ENCODE measurements around the gene MRGPRG. TPM values are rescaled to one million over a fixed set of nuclear protein-coding genes. Genes with fewer than 3 reads are reported as not detected.

MRGPRG gene
- total and polyA plus RNA-seq, 4 donors: not detected

DNA sequence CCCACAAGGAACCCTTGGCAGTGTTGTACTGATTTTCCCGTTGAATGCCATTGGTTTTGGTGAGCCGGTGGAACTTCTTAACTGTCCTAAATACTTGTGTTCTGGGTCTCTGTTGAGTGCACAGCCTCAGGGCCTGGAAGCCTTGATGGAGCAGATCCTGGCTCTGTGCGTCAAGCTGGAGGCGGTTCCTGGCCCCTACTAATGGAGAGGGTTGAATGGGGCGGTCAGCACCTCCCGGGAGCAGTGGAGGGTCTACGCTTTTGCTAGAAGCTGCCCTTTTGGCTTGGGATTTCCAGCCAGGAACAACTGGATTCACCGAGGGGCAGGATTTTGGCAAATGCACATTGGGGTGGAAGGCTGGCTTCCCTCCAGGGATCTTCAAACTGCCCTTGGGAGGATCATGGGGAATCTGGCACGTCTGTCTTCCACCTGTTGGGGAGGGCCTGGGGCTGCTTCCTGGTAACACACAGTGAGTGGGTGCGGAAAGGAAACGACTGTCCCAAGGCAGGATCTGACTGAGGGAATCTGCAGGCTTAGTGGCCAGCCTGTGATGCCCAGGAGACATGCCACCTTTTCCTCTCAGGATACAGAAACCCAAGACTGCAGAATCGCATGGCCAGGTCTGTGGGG, 46.6 kb downstream of the MRGPRG start:
- Histone ChIP-seq H3K27ac (ENCODE audit: low read depth in 1 of 2, low read length in 2 of 2) (no peak overlapping the region), H3K4me3 (ENCODE audit: low read depth in 1 of 3, low read length in 3 of 3) (no peak overlapping the region), H3K9me3 (ENCODE audit: control insufficient read depth in 4 of 4, low read length in 3 of 4) (peaks cover 0 to 11% (median 5%) of the 10 kb centered on the region in 4 donors), H3K36me3 (ENCODE audit: control insufficient read depth in 4 of 4, insufficient read depth in 3 of 4, low read depth in 1 of 4, low read length in 3 of 4) (no peaks in the 10 kb centered on the region), H3K4me1 (ENCODE audit: control insufficient read depth in 4 of 4, insufficient read depth in 4 of 4, low read length in 3 of 4) (no peaks in the 10 kb centered on the region), H3K27me3 (ENCODE audit: control insufficient read depth in 4 of 4, insufficient read depth in 4 of 4, low read length in 3 of 4) (no peaks in the 10 kb centered on the region), H3K9ac (ENCODE audit: low read depth in 1 of 2, low read length in 2 of 2) (no peak overlapping the region)
- DNase-seq (ENCODE audit: low spot score): no peak
- TF ChIP-seq YY1 (IDR thresholded peaks at IDR 0.05) (no peak), SP1 (IDR thresholded peaks at IDR 0.05) (no peak)
- TF ChIP-seq, protein P1, sequence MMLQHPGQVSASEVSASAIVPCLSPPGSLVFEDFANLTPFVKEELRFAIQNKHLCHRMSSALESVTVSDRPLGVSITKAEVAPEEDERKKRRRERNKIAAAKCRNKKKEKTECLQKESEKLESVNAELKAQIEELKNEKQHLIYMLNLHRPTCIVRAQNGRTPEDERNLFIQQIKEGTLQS (IDR thresholded peaks at IDR 0.05): no peak
- WGBS: 73% methylated on average over 12 of the region's 12 CpGs

DNA sequence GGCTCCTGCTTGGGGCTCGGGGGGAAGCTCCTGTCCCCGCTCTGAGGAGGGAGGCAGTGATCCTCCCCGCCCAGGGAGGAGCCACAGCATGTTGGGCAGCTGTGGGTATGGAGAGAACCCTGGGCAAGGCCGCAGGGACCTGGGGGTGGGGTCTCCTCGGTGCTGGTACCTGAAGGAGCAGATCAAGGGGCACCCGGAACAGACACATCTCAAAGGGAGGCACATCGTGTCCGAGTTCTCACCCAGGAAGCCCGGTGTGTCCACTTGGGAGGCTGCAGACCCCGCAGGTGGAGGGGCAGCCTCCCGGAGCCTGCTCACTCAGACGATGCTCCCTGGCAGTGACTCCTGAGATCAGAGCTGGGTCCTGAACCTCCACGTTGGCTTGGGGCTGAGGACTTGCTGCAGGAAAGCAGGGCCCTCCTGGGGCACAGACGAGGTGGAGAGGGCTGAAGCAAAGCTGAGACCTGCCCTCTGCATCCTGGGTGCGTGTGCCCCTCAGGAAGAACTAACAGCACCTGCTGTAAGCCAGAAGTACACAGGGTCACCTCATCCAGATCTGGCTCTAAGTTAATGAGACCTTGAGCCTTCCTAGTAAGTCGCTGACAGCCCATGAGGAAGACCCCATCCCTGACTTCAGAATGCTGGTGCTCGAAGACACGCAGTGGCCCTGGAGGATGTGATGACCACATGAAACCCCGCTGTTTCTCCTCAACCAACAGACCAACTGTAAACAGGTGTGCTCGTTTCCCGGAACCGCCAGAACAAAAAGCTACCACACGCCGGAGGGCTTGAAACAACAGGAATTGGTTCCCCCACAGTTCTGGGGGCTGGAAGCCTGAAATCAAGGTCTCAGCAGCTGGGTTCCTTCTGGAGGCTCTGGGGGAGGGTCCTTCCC, 47.6 kb downstream of the MRGPRG start:
- Histone ChIP-seq H3K9me3 (ENCODE audit: control insufficient read depth in 4 of 4, low read length in 3 of 4) (peaks cover 0 to 5% (median 1%) of the 10 kb centered on the region in 4 donors), H3K4me1 (ENCODE audit: control insufficient read depth in 4 of 4, insufficient read depth in 4 of 4, low read length in 3 of 4) (no peaks in the 10 kb centered on the region), H3K9ac (ENCODE audit: low read depth in 1 of 2, low read length in 2 of 2) (no peak overlapping the region), H3K27me3 (ENCODE audit: control insufficient read depth in 4 of 4, insufficient read depth in 4 of 4, low read length in 3 of 4) (no peaks in the 10 kb centered on the region), H3K36me3 (ENCODE audit: control insufficient read depth in 4 of 4, insufficient read depth in 3 of 4, low read depth in 1 of 4, low read length in 3 of 4) (no peaks in the 10 kb centered on the region), H3K4me3 (ENCODE audit: low read depth in 1 of 3, low read length in 3 of 3) (no peak overlapping the region), H3K27ac (ENCODE audit: low read depth in 1 of 2, low read length in 2 of 2) (no peak overlapping the region)
- 73% methylated on average over 24 of the region's 24 CpGs for WGBS
- DNase-seq (ENCODE audit: low spot score): no peak
- TF ChIP-seq RAD21 (IDR thresholded peaks at IDR 0.05): no peak
- TF ChIP-seq, protein P2, sequence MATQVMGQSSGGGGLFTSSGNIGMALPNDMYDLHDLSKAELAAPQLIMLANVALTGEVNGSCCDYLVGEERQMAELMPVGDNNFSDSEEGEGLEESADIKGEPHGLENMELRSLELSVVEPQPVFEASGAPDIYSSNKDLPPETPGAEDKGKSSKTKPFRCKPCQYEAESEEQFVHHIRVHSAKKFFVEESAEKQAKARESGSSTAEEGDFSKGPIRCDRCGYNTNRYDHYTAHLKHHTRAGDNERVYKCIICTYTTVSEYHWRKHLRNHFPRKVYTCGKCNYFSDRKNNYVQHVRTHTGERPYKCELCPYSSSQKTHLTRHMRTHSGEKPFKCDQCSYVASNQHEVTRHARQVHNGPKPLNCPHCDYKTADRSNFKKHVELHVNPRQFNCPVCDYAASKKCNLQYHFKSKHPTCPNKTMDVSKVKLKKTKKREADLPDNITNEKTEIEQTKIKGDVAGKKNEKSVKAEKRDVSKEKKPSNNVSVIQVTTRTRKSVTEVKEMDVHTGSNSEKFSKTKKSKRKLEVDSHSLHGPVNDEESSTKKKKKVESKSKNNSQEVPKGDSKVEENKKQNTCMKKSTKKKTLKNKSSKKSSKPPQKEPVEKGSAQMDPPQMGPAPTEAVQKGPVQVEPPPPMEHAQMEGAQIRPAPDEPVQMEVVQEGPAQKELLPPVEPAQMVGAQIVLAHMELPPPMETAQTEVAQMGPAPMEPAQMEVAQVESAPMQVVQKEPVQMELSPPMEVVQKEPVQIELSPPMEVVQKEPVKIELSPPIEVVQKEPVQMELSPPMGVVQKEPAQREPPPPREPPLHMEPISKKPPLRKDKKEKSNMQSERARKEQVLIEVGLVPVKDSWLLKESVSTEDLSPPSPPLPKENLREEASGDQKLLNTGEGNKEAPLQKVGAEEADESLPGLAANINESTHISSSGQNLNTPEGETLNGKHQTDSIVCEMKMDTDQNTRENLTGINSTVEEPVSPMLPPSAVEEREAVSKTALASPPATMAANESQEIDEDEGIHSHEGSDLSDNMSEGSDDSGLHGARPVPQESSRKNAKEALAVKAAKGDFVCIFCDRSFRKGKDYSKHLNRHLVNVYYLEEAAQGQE (IDR thresholded peaks at IDR 0.05): no peak
- TF ChIP-seq FOXA1 (IDR thresholded peaks at IDR 0.05): no peak
- TF ChIP-seq YY1 (IDR thresholded peaks at IDR 0.05): no peak
- TF ChIP-seq, protein P3, sequence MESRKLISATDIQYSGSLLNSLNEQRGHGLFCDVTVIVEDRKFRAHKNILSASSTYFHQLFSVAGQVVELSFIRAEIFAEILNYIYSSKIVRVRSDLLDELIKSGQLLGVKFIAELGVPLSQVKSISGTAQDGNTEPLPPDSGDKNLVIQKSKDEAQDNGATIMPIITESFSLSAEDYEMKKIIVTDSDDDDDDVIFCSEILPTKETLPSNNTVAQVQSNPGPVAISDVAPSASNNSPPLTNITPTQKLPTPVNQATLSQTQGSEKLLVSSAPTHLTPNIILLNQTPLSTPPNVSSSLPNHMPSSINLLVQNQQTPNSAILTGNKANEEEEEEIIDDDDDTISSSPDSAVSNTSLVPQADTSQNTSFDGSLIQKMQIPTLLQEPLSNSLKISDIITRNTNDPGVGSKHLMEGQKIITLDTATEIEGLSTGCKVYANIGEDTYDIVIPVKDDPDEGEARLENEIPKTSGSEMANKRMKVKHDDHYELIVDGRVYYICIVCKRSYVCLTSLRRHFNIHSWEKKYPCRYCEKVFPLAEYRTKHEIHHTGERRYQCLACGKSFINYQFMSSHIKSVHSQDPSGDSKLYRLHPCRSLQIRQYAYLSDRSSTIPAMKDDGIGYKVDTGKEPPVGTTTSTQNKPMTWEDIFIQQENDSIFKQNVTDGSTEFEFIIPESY (IDR thresholded peaks at IDR 0.05): no peak
- TF ChIP-seq, protein P4, sequence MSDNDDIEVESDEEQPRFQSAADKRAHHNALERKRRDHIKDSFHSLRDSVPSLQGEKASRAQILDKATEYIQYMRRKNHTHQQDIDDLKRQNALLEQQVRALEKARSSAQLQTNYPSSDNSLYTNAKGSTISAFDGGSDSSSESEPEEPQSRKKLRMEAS (IDR thresholded peaks at IDR 0.05): no peak
- no peak for TF ChIP-seq EGR1 (IDR thresholded peaks at IDR 0.05; ENCODE audit: low read depth in 2 of 2)
- TF ChIP-seq HNF4A (conservative IDR thresholded peaks at IDR 0.05): no peak
- TF ChIP-seq GABPA (IDR thresholded peaks at IDR 0.05 in 1 of 2, conservative IDR thresholded peaks at IDR 0.05 in 1 of 2): no peak
- no peak for TF ChIP-seq JUND (IDR thresholded peaks at IDR 0.05)
- no peak for TF ChIP-seq HNF4G (IDR thresholded peaks at IDR 0.05)
- TF ChIP-seq SP1 (IDR thresholded peaks at IDR 0.05): no peak
- TF ChIP-seq, protein P1 (IDR thresholded peaks at IDR 0.05): no peak
- TF ChIP-seq TAF1 (conservative IDR thresholded peaks at IDR 0.05): no peak
- no peak for TF ChIP-seq NR2F2 (IDR thresholded peaks at IDR 0.05)
- TF ChIP-seq FOXA2 (IDR thresholded peaks at IDR 0.05): no peak
- TF ChIP-seq, protein P5, sequence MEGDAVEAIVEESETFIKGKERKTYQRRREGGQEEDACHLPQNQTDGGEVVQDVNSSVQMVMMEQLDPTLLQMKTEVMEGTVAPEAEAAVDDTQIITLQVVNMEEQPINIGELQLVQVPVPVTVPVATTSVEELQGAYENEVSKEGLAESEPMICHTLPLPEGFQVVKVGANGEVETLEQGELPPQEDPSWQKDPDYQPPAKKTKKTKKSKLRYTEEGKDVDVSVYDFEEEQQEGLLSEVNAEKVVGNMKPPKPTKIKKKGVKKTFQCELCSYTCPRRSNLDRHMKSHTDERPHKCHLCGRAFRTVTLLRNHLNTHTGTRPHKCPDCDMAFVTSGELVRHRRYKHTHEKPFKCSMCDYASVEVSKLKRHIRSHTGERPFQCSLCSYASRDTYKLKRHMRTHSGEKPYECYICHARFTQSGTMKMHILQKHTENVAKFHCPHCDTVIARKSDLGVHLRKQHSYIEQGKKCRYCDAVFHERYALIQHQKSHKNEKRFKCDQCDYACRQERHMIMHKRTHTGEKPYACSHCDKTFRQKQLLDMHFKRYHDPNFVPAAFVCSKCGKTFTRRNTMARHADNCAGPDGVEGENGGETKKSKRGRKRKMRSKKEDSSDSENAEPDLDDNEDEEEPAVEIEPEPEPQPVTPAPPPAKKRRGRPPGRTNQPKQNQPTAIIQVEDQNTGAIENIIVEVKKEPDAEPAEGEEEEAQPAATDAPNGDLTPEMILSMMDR (IDR thresholded peaks at IDR 0.05; ENCODE audit: low read depth, low read length, missing input control): no peak
- no peak for TF ChIP-seq RXRA (IDR thresholded peaks at IDR 0.05)
